Testis (tissue), 2 donors: ENCODE data around the gene NPAS3.

Experiments
- POLR2A ChIP-seq: fragments of 450-650 bp; IDR thresholded peaks from one replicate; pipeline ENCODE4 v1.6.1; 2017; ENCODE audit warnings: antibody characterized with exemption, mild to moderate bottlenecking, moderate library complexity
- TF ChIP-seq, protein P1 (sequence below), 3 experiments: fragments of 450-650 bp in 2 of 3; fragments of 200-600 bp in 1 of 3; sonication (generic) in 1 of 3; IDR thresholded peaks; one replicate each; pipeline ENCODE4 v1.5.1; 2016 to 2019; ENCODE audit warnings: antibody characterized with exemption in 3 of 3, mild to moderate bottlenecking in 2 of 3, moderate library complexity in 1 of 3

- TF ChIP-seq, protein P1, sequence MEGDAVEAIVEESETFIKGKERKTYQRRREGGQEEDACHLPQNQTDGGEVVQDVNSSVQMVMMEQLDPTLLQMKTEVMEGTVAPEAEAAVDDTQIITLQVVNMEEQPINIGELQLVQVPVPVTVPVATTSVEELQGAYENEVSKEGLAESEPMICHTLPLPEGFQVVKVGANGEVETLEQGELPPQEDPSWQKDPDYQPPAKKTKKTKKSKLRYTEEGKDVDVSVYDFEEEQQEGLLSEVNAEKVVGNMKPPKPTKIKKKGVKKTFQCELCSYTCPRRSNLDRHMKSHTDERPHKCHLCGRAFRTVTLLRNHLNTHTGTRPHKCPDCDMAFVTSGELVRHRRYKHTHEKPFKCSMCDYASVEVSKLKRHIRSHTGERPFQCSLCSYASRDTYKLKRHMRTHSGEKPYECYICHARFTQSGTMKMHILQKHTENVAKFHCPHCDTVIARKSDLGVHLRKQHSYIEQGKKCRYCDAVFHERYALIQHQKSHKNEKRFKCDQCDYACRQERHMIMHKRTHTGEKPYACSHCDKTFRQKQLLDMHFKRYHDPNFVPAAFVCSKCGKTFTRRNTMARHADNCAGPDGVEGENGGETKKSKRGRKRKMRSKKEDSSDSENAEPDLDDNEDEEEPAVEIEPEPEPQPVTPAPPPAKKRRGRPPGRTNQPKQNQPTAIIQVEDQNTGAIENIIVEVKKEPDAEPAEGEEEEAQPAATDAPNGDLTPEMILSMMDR (IDR thresholded peaks at IDR 0.05), result no peak
- TF ChIP-seq POLR2A, result no peak
Observed at GRCh38 chr14:33259764-33260163, 321.1 kb downstream of the NPAS3 start.
